HEK293 (cell line): ENCODE measurements around the gene PNMA5.

Experiments
- CTCF ChIP-seq: fragments of 450-650 bp; formaldehyde crosslinking; IDR thresholded peaks from 2 replicates; pipeline ENCODE4 v1.5.1; 2016; ENCODE audit warnings: missing biosample characterization, missing genetic modification characterization
- SALL2 ChIP-seq: fragments of 450-650 bp; formaldehyde crosslinking; IDR thresholded peaks from 2 replicates; pipeline ENCODE4 v1.5.0; 2017; ENCODE audit warnings: missing biosample characterization, mild to moderate bottlenecking, missing genetic modification characterization, borderline replicate concordance
- SP3 ChIP-seq: fragments of 450-650 bp; formaldehyde crosslinking; IDR thresholded peaks from 2 replicates; pipeline ENCODE4 v1.5.1; 2016; ENCODE audit warnings: missing biosample characterization, missing genetic modification characterization
- ZBTB10 ChIP-seq: fragments of 450-650 bp; formaldehyde crosslinking; IDR thresholded peaks from 2 replicates; pipeline ENCODE4 v1.5.1; 2016; ENCODE audit warnings: missing biosample characterization, missing genetic modification characterization
- ZBTB21 ChIP-seq: fragments of 450-650 bp; formaldehyde crosslinking; IDR thresholded peaks from 2 replicates; pipeline ENCODE4 v1.5.1; 2017; ENCODE audit warnings: missing biosample characterization, missing genetic modification characterization
- ZBTB44 ChIP-seq: fragments of 450-650 bp; IDR thresholded peaks from 2 replicates; pipeline ENCODE4 v1.5.1; 2018; ENCODE audit warnings: missing biosample characterization, mild to moderate bottlenecking, missing genetic modification characterization
- ZIC2 ChIP-seq: fragments of 450-650 bp; formaldehyde crosslinking; IDR thresholded peaks from 2 replicates; pipeline ENCODE4 v1.5.1; 2016; ENCODE audit warnings: missing biosample characterization, missing genetic modification characterization
- ZNF174 ChIP-seq: fragments of 450-650 bp; formaldehyde crosslinking; IDR thresholded peaks from 2 replicates; pipeline ENCODE4 v1.5.0; 2017; ENCODE audit warnings: missing biosample characterization, mild to moderate bottlenecking, missing genetic modification characterization
- ZNF585B ChIP-seq: fragments of 450-650 bp; formaldehyde crosslinking; IDR thresholded peaks from 2 replicates; pipeline ENCODE4 v1.5.1; 2016; ENCODE audit warnings: missing biosample characterization, missing genetic modification characterization

GRCh38 chrX:152997337-152997736, 3.4 kb upstream of the PNMA5 start:
- no peak for TF ChIP-seq CTCF (tag by site-specific recombination)
- no peak for TF ChIP-seq ZBTB44 (tag by site-specific recombination)
- TF ChIP-seq ZNF174 (tag by site-specific recombination) = no peak
- TF ChIP-seq ZBTB10 = no peak
- TF ChIP-seq ZNF585B (tag by site-specific recombination) = no peak
- TF ChIP-seq ZIC2 (tag by site-specific recombination) = no peak
- no peak for TF ChIP-seq ZBTB21
- TF ChIP-seq SP3 = no peak
- TF ChIP-seq SALL2 (tag by site-specific recombination) = no peak
